ENCODE data around the gene EDN3. TPM values are rescaled to one million over a fixed set of nuclear protein-coding genes. Genes with fewer than 3 reads are reported as not detected.

EDN3 gene
- total RNA-seq, 3 donors from 2014 or later (not counting 1 experiment from before 2014, with no cell fraction given) = 0.24 to 0.53 (median 0.41) TPM

GRCh38 chr20:59364611-59365010 lies 64.2 kb downstream of the EDN3 start:
- intact Hi-C loops (cut with micrococcal nuclease) = no loop called here
- Mint-ChIP-seq H3K4me1 (no peaks in the 10 kb centered on the region), H3K27me3 (ENCODE audit: low read depth in 2 of 2) (peaks cover 8 to 16% of the 10 kb centered on the region in 2 donors), H3K4me3 (no peak overlapping the region), H3K36me3 (no peaks in the 10 kb centered on the region), H3K27ac (no peak overlapping the region), H3K9me3 (no peaks in the 10 kb centered on the region)
- H3K27ac ChIP-seq (ENCODE audit: low read length) = no peak overlapping the region
- H3K9me3 ChIP-seq (ENCODE audit: control insufficient read depth, insufficient read depth, low read length) = no peaks in the 10 kb centered on the region
- DNase-seq (no peak), ATAC-seq (peak in 1 of 3 donors; percentile 28)
- WGBS (ENCODE audit: insufficient coverage) = 87% methylated on average over 6 of the region's 6 CpGs
- no peak for TF ChIP-seq CTCF (IDR thresholded peaks at IDR 0.05)
- H3K4me3 ChIP-seq (ENCODE audit: low read length) = no peak overlapping the region
- H3K4me1 ChIP-seq (ENCODE audit: control insufficient read depth, insufficient read depth, low read length) = no peaks in the 10 kb centered on the region
- no peaks in the 10 kb centered on the region for H3K27me3 ChIP-seq (ENCODE audit: control insufficient read depth, insufficient read depth, low read length)
- no peaks in the 10 kb centered on the region for H3K36me3 ChIP-seq (ENCODE audit: control insufficient read depth, insufficient read depth, low read length)

GRCh38 chr20:59365611-59366285 lies 65.3 kb downstream of the EDN3 start:
- no peak overlapping the region for H3K4me3 ChIP-seq (ENCODE audit: low read length)
- no peak for ATAC-seq
- no peak for TF ChIP-seq CTCF (IDR thresholded peaks at IDR 0.05)
- no peaks in the 10 kb centered on the region for H3K27me3 ChIP-seq (ENCODE audit: control insufficient read depth, insufficient read depth, low read length)
- no peaks in the 10 kb centered on the region for H3K9me3 ChIP-seq (ENCODE audit: control insufficient read depth, insufficient read depth, low read length)
- DNase-seq = no peak
- Mint-ChIP-seq H3K4me1 (no peaks in the 10 kb centered on the region), H3K27ac (no peak overlapping the region), H3K36me3 (no peaks in the 10 kb centered on the region), H3K9me3 (no peaks in the 10 kb centered on the region), H3K4me3 (no peak overlapping the region), H3K27me3 (ENCODE audit: low read depth in 2 of 2) (peaks cover 8 to 16% of the 10 kb centered on the region in 2 donors)
- no peak overlapping the region for H3K27ac ChIP-seq (ENCODE audit: low read length)
- H3K36me3 ChIP-seq (ENCODE audit: control insufficient read depth, insufficient read depth, low read length) = no peaks in the 10 kb centered on the region
- intact Hi-C loops (cut with micrococcal nuclease) = no loop called here
- WGBS (ENCODE audit: insufficient coverage) = 91% methylated on average over 24 of the region's 24 CpGs
- H3K4me1 ChIP-seq (ENCODE audit: control insufficient read depth, insufficient read depth, low read length) = no peaks in the 10 kb centered on the region

- intact Hi-C loops (cut with micrococcal nuclease) = no loop called here
- 89% methylated on average over 5 of the region's 6 CpGs for WGBS (ENCODE audit: insufficient coverage)
- Mint-ChIP-seq H3K27me3 (ENCODE audit: low read depth in 2 of 2) (peaks cover 13 to 24% of the 10 kb centered on the region in 2 donors), H3K27ac (no peak overlapping the region), H3K4me3 (no peak overlapping the region), H3K36me3 (no peaks in the 10 kb centered on the region), H3K4me1 (no peaks in the 10 kb centered on the region), H3K9me3 (no peaks in the 10 kb centered on the region)
- Histone ChIP-seq H3K4me3 (ENCODE audit: low read length) (no peak overlapping the region), H3K27ac (ENCODE audit: low read length) (no peak overlapping the region), H3K4me1 (ENCODE audit: control insufficient read depth, insufficient read depth, low read length) (no peaks in the 10 kb centered on the region), H3K27me3 (ENCODE audit: control insufficient read depth, insufficient read depth, low read length) (no peaks in the 10 kb centered on the region), H3K36me3 (ENCODE audit: control insufficient read depth, insufficient read depth, low read length) (no peaks in the 10 kb centered on the region), H3K9me3 (ENCODE audit: control insufficient read depth, insufficient read depth, low read length) (no peaks in the 10 kb centered on the region)
- no peak for ATAC-seq
- no peak for DNase-seq
- TF ChIP-seq CTCF (IDR thresholded peaks at IDR 0.05) = no peak
Observed at GRCh38 chr20:59371431-59371830, 71.0 kb downstream of the EDN3 start.

GRCh38 chr20:59374261-59374660 lies 73.8 kb downstream of the EDN3 start:
- no peak for DNase-seq
- no peak for TF ChIP-seq CTCF (IDR thresholded peaks at IDR 0.05)
- 70% methylated on average over 1 of the region's 1 CpG for WGBS (ENCODE audit: insufficient coverage)
- Mint-ChIP-seq H3K36me3 (no peaks in the 10 kb centered on the region), H3K4me1 (no peaks in the 10 kb centered on the region), H3K27ac (no peak overlapping the region), H3K27me3 (ENCODE audit: low read depth in 2 of 2) (peaks cover 17 to 29% of the 10 kb centered on the region in 2 donors), H3K9me3 (no peaks in the 10 kb centered on the region), H3K4me3 (no peak overlapping the region)
- Histone ChIP-seq H3K27me3 (ENCODE audit: control insufficient read depth, insufficient read depth, low read length) (no peaks in the 10 kb centered on the region), H3K4me3 (ENCODE audit: low read length) (no peak overlapping the region), H3K4me1 (ENCODE audit: control insufficient read depth, insufficient read depth, low read length) (no peaks in the 10 kb centered on the region), H3K9me3 (ENCODE audit: control insufficient read depth, insufficient read depth, low read length) (no peaks in the 10 kb centered on the region), H3K27ac (ENCODE audit: low read length) (no peak overlapping the region), H3K36me3 (ENCODE audit: control insufficient read depth, insufficient read depth, low read length) (no peaks in the 10 kb centered on the region)
- ATAC-seq = no peak
- intact Hi-C loops (cut with micrococcal nuclease) = no loop called here
